Hepatocyte (in vitro differentiated cells): ENCODE data around the gene CD37.
"Not testable (repeated sequence)": the region's sequence is repeated elsewhere in the genome, so short reads cannot be mapped to it uniquely, and the experiment has no call there.

ENCODE experiments used
- CTCF ChIP-seq: fragments of 200-600 bp; sonication (generic); IDR thresholded peaks from 2 replicates; pipeline ENCODE4 v1.5.1; 2016; ENCODE audit warnings: antibody characterized with exemption, mild to moderate bottlenecking; ENCODE audit not compliant: poor library complexity
- EZH2 ChIP-seq: fragments of 200-600 bp; sonication (generic); IDR thresholded peaks from 2 replicates; pipeline ENCODE4 v1.6.1; 2016; ENCODE audit warnings: antibody characterized with exemption, mild to moderate bottlenecking, borderline replicate concordance
- EZH2phosphoT487 ChIP-seq: fragments of 200-600 bp; sonication (generic); IDR thresholded peaks from one replicate; pipeline ENCODE4 v1.6.1; 2018; ENCODE audit warnings: antibody characterized with exemption, mild to moderate bottlenecking, low read depth, moderate library complexity; ENCODE audit not compliant: unreplicated experiment, severe bottlenecking

- not testable (repeated sequence) for TF ChIP-seq EZH2, CTCF, EZH2phosphoT487
Observed at GRCh38 chr19:49373174-49373573, 38.0 kb downstream of the CD37 start.
